Tibial nerve (tissue), 4 donors: ENCODE data around the gene FLOT1. TPM values are rescaled to one million over a fixed set of nuclear protein-coding genes. Genes with fewer than 3 reads are reported as not detected.
"Not testable (repeated sequence)": the region's sequence is repeated elsewhere in the genome, so short reads cannot be mapped to it uniquely, and the experiment has no call there.

ENCODE experiments used
- DNase-seq, 2 donors: peaks; one replicate each; pipeline ENCODE4 v3.0.0-alpha.2; 2019; ENCODE audit warnings: low spot score in 2 of 2
- H3K27ac ChIP-seq, 4 donors: fragments of 200-600 bp; sonication (generic) in 3 of 4; one replicate each; pipeline ENCODE4 v1.5.1; 2017 to 2019; ENCODE audit warnings: mild to moderate bottlenecking in 1 of 4
- H3K27me3 ChIP-seq, 2 donors: fragments of 200-600 bp; sonication (generic) in 1 of 2; one replicate each; pipeline versions ENCODE4 v1.5.1 to v1.6.0; 2017 to 2019
- H3K36me3 ChIP-seq, 3 donors: fragments of 200-600 bp; sonication (generic); one replicate each; pipeline ENCODE4 v1.5.1; 2018 to 2019
- H3K4me1 ChIP-seq, 4 donors: fragments of 200-600 bp; sonication (generic) in 3 of 4; one replicate each; pipeline ENCODE4 v1.5.1; 2017 to 2019
- H3K4me3 ChIP-seq, 4 donors: fragments of 200-600 bp; sonication (generic) in 3 of 4; one replicate each; pipeline ENCODE4 v1.5.1; 2017 to 2019; ENCODE audit warnings: mild to moderate bottlenecking in 1 of 4, moderate library complexity in 1 of 4
- H3K9me3 ChIP-seq, 4 donors: fragments of 200-600 bp; sonication (generic) in 3 of 4; one replicate each; pipeline ENCODE4 v1.5.1; 2017 to 2019
- CTCF ChIP-seq, 5 experiments: fragments of 200-600 bp in 3 of 5; fragments of 450-650 bp in 2 of 5; sonication (generic) in 3 of 5; IDR thresholded peaks; one replicate each; pipeline ENCODE4 v1.5.1; 2016 to 2019; ENCODE audit warnings: antibody characterized with exemption in 5 of 5, mild to moderate bottlenecking in 3 of 5, moderate library complexity in 2 of 5
- EP300 ChIP-seq, 2 donors: sonication (generic); formaldehyde crosslinking; IDR thresholded peaks; one replicate each; pipeline ENCODE4 v1.6.1; 2017; ENCODE audit warnings: antibody characterized with exemption in 2 of 2, mild to moderate bottlenecking in 1 of 2
- POLR2A ChIP-seq, 2 donors: fragments of 450-650 bp; IDR thresholded peaks; one replicate each; pipeline ENCODE4 v1.6.1; 2017; ENCODE audit warnings: antibody characterized with exemption in 2 of 2, mild to moderate bottlenecking in 2 of 2, moderate library complexity in 2 of 2
- WGBS, 2 donors: methylation state at CpG; one replicate each; pipeline ENCODE4 v1.1.5; 2018; 5-methylcytosine and 5-hydroxymethylcytosine counted together
- total RNA-seq, 4 donors: library from RNA; depleted of rRNA; stranded (reverse); fragments of >200 nt; gene quantifications; one replicate each; pipeline ENCODE4 v1.1.0, GENCODE V29; 2016

FLOT1 gene
- total RNA-seq, 4 donors from 2014 or later, result 83.1 to 157 (median 94.6) TPM

GRCh38 chr6:30719356-30719755, 23.1 kb downstream of the FLOT1 start:
- 15 to 18% methylated on average over 8 of the region's 8 CpGs for WGBS, 2 donors

GRCh38 chr6:30717845-30718720, 24.4 kb downstream of the FLOT1 start:
- not testable (repeated sequence) for DNase-seq, H3K27me3 ChIP-seq, H3K9me3 ChIP-seq
- H3K36me3 ChIP-seq, result peaks cover 0 to 26% (median 6%) of the 10 kb centered on the region in 3 donors
- peak overlapping the region; percentile 81 to 96 (median 90) for H3K27ac ChIP-seq
- 78 to 80% methylated on average over 37 of the region's 37 CpGs for WGBS, 2 donors
- peak overlapping the region; percentile 25 to 83 (median 67) for H3K4me3 ChIP-seq
- H3K4me1 ChIP-seq, result peaks cover 0 to 47% (median 22%) of the 10 kb centered on the region in 4 donors

More at GRCh38 chr6:30719356-30719755, 23.1 kb downstream of the FLOT1 start:
- Histone ChIP-seq H3K36me3 (peaks cover 0 to 26% (median 19%) of the 10 kb centered on the region in 3 donors), H3K9me3 (no peaks in the 10 kb centered on the region), H3K4me3 (peak overlapping the region; percentile 36 to 85 (median 74)), H3K4me1 (peaks cover 0 to 59% (median 24%) of the 10 kb centered on the region in 4 donors), H3K27ac (peak overlapping the region; percentile 82 to 95 (median 93)), H3K27me3 (no peaks in the 10 kb centered on the region)
- no peak for DNase-seq
- TF ChIP-seq CTCF (IDR thresholded peaks at IDR 0.05) (no peak), EP300 (IDR thresholded peaks at IDR 0.05) (no peak), POLR2A (IDR thresholded peaks at IDR 0.05) (no peak)

- no peaks in the 10 kb centered on the region for H3K27me3 ChIP-seq
- H3K4me3 ChIP-seq, result peak within 1 kb of the TSS; percentile 57 to 83 (median 76)
- peaks cover 0 to 39% (median 19%) of the 10 kb centered on the region in 4 donors for H3K4me1 ChIP-seq
- 0% methylated on average over 35 to 47 of the region's 48 CpGs for whole genome bisulfite sequencing, 2 donors
- TF ChIP-seq EP300 (IDR thresholded peaks at IDR 0.05) (peak; percentile 75 to 99), POLR2A (IDR thresholded peaks at IDR 0.05) (peak; percentile 80 to 88), CTCF (IDR thresholded peaks at IDR 0.05) (peak; percentile 14 to 63 (median 30))
- peak; percentile 98 to 99 for DNase-seq
- H3K27ac ChIP-seq, result peak within 1 kb of the TSS; percentile 95 to 98 (median 96)
- no peaks in the 10 kb centered on the region for H3K9me3 ChIP-seq
- H3K36me3 ChIP-seq, result peaks cover 0 to 31% (median 4%) of the 10 kb centered on the region in 3 donors
These were observed 25.2 kb downstream of the FLOT1 start, which contains the start of gene MDC1 for GRCh38 chr6:30717129-30717844. Gene MDC1, minus strand, starts transcription at chr6:30717281. Its CDS starts 2,106 bp downstream, at chr6:30715175.

- TF ChIP-seq CTCF (IDR thresholded peaks at IDR 0.05), result no peak
- no peak for TF ChIP-seq POLR2A (IDR thresholded peaks at IDR 0.05)
- TF ChIP-seq EP300 (IDR thresholded peaks at IDR 0.05), result no peak
- WGBS, 2 donors, result 4 to 7% methylated on average over 8 of the region's 8 CpGs
- Histone ChIP-seq H3K4me3 (peak overlapping the region; percentile 57 to 83 (median 76)), H3K9me3 (no peaks in the 10 kb centered on the region), H3K36me3 (peaks cover 0 to 36% (median 5%) of the 10 kb centered on the region in 3 donors), H3K4me1 (peaks cover 0 to 34% (median 16%) of the 10 kb centered on the region in 4 donors), H3K27ac (peak overlapping the region; percentile 95 to 98 (median 96)), H3K27me3 (no peaks in the 10 kb centered on the region)
- no peak for DNase-seq
These were observed 25.7 kb downstream of the FLOT1 start for GRCh38 chr6:30716879-30717128.

GRCh38 chr6:30714263-30714662, 28.2 kb downstream of the FLOT1 start:
- H3K27me3 ChIP-seq, result no peaks in the 10 kb centered on the region
- H3K36me3 ChIP-seq, result peaks cover 0 to 61% (median 5%) of the 10 kb centered on the region in 3 donors
- WGBS, 2 donors, result 96 to 100% methylated on average over 1 of the region's 1 CpG
- TF ChIP-seq POLR2A (IDR thresholded peaks at IDR 0.05), result no peak
- TF ChIP-seq EP300 (IDR thresholded peaks at IDR 0.05), result no peak
- TF ChIP-seq CTCF (IDR thresholded peaks at IDR 0.05), result no peak
- no peak for DNase-seq
- peaks cover 0 to 29% (median 13%) of the 10 kb centered on the region in 4 donors for H3K4me1 ChIP-seq
- no peak overlapping the region for H3K4me3 ChIP-seq
- no peak overlapping the region for H3K27ac ChIP-seq
- no peaks in the 10 kb centered on the region for H3K9me3 ChIP-seq
